ENCODE results near the gene LENEP. TPM values are rescaled to one million over a fixed set of nuclear protein-coding genes. Genes with fewer than 3 reads are reported as not detected.

The LENEP gene
- total and polyA plus RNA-seq, 2 of the 8 experiments (the other 6 are each of a cell fraction or from before 2014, with no cell fraction given), result 1.3 TPM; not detected in 1

- TF ChIP-seq GTF2F1 (IDR thresholded peaks at IDR 0.05; ENCODE audit: borderline replicate concordance, low read depth, low read length) (peak; percentile 49; the same call in 1 of the 2 replicates), KDM4A (IDR thresholded peaks at IDR 0.05; ENCODE audit: low read depth, low read length, severe bottlenecking) (peak; percentile 17), CHD7 (IDR thresholded peaks at IDR 0.05; ENCODE audit: insufficient replicate concordance, low read length) (no peak), BACH1 (IDR thresholded peaks at IDR 0.05; ENCODE audit: low read length) (no peak), MAX (IDR thresholded peaks at IDR 0.05) (peak; percentile 37; the same call in 1 of the 2 replicates), CREB1 (IDR thresholded peaks at IDR 0.05) (peak; percentile 45; the same call in 1 of the 2 replicates), PHF8 (conservative IDR thresholded peaks at IDR 0.05; ENCODE audit: low read depth, low read length) (no peak), RXRA (IDR thresholded peaks at IDR 0.05; ENCODE audit: insufficient read depth, low read depth, low read length) (no peak)
- TF ChIP-seq, protein P1, sequence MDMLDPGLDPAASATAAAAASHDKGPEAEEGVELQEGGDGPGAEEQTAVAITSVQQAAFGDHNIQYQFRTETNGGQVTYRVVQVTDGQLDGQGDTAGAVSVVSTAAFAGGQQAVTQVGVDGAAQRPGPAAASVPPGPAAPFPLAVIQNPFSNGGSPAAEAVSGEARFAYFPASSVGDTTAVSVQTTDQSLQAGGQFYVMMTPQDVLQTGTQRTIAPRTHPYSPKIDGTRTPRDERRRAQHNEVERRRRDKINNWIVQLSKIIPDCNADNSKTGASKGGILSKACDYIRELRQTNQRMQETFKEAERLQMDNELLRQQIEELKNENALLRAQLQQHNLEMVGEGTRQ (IDR thresholded peaks at IDR 0.05; ENCODE audit: low read length), result no peak
Observed at GRCh38 chr1:154998818-154999570, 5.6 kb downstream of the LENEP start (continued).
